Measurements from ENCODE around the gene NABP1.
"Not testable (repeated sequence)": the region's sequence is repeated elsewhere in the genome, so short reads cannot be mapped to it uniquely, and the experiment has no call there.

The NABP1 gene, protein sequence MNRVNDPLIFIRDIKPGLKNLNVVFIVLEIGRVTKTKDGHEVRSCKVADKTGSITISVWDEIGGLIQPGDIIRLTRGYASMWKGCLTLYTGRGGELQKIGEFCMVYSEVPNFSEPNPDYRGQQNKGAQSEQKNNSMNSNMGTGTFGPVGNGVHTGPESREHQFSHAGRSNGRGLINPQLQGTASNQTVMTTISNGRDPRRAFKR

DNA sequence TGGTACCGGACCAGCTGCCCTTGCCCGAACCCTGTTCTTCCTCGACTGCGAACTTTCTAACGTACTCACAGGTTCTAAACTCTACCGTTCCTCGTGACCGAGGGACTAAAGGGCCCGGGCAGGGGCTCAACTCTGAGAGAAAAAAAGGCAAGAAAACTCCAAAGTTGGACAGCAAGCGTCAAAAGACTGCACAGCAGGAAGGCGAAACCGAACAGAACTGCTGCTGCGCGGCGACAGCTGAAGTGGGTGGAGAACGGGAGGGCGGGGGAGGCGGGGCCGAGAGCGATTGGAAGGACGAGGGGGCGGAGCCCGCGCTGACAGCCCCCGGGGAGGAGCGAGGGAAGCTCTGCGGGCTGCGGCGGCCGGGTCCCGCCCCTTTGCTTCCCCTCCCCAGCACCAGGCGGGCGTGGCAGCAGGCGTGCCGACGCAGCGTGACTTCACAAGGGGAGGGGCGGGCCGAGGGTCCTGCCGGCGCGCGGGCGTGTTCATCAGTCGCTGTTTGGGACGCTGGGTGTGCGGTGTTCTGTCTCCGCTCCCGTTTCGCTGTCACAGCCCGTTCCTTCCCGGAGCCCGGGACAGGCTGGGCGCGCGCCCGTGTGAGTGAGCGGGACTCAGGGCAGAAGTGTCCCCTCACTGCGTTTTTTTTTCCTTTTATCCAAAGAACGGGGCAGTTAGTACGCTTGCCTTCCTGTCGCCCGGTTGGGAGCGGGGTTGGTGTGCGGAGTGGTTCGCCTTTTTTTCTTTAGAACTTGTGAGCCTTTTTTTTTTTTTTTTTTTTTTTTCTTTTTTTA, at the start of gene NABP1:
Gene NABP1, plus strand, starts transcription at position 491 of the 791 bp plus-strand sequence. CDS start 479 bp downstream, outside the sequence.
- DNase-seq (ENCODE audit: low read depth, low spot score) = peak; percentile 98

GRCh38 chr2:191629001-191629453, 48.9 kb upstream of the NABP1 start:
- no peak for DNase-seq (ENCODE audit: low read depth, low spot score)

- no peak for DNase-seq (ENCODE audit: low read depth, low spot score)
Observed at GRCh38 chr2:191629976-191630712, 47.8 kb upstream of the NABP1 start.

- no peak for DNase-seq (ENCODE audit: low read depth, low spot score)
Observed at GRCh38 chr2:191631754-191632153, 46.2 kb upstream of the NABP1 start.

GRCh38 chr2:191632426-191632825, 45.5 kb upstream of the NABP1 start:
- DNase-seq (ENCODE audit: low read depth, low spot score) = no peak

DNA sequence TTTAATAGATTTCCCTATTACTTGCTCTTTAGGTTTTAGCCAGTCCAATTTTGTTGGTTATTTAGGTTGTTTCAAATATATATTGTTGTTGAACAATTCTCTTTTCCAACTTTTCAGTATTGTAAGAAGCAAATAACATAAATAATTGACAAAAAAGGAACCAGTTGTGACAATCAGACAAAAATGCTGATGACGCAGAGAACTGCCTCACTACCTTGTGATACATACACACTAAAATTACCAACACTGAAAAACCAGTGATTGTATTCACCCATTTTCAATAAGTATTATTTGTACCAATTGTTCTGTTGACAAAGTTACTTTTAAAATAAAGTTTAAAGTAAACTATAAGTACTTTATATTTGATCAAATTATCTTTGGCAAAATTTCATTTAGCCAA, 43.1 kb upstream of the NABP1 start:
- no peak for DNase-seq (ENCODE audit: low read depth, low spot score)

- DNase-seq (ENCODE audit: low read depth, low spot score) = no peak
Observed at GRCh38 chr2:191635333-191636234, 42.4 kb upstream of the NABP1 start.

DNA sequence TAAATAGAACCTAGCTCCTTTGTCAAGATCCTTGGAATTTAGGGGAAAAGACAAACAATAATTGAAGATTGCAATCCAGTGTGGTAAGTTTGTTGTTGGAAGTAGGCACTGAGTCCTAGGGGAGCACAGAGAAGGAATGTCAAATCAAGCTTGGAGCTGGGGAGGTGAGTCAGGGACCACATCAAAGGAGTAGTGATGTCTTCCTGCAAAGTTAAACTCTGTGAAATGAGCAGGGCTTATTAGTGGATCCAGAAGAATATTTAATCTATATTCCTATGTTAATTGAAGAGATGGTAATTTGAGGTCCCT, 41.7 kb upstream of the NABP1 start:
- no peak for DNase-seq (ENCODE audit: low read depth, low spot score)

GRCh38 chr2:191636586-191636985, 41.4 kb upstream of the NABP1 start:
- no peak for DNase-seq (ENCODE audit: low read depth, low spot score)

GRCh38 chr2:191637182-191638078, 40.5 kb upstream of the NABP1 start:
- DNase-seq (ENCODE audit: low read depth, low spot score) = no peak

DNA sequence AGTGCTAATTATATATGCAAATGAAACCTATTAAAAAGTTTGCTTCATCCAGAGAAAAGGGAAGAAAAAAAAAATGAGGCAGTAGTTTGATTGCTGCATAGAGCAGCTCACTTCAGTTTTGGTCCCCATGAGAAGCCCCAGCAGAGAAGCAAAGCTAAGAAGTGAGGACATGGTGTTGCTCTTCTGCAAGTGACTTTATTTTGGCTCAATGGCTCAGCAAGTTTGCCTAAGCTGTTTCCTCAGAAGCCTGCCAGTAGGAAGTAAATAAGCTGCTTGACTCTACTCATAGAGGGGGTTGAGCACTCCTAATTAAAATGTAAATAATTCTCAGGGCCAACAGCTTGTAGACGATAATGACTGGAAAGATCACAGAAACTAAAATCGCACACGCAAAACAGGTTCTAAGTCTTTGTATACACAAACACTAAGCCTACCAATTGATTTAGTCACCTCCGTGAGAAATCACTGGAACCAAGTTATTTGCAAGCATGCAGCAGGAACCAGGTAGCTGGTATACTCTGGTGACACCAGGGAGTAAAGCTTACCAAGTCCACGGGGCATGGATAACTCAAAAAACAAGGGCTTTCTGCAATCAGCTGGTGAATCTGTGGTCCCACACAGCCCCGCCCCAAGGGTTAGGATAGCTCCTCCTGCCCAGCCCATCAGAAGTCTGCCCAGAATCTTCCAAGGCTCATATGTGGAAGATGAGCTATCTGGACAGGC, 39.7 kb upstream of the NABP1 start:
- DNase-seq (ENCODE audit: low read depth, low spot score) = no peak

- DNase-seq (ENCODE audit: low read depth, low spot score) = no peak
Observed at GRCh38 chr2:191638802-191639172, 39.1 kb upstream of the NABP1 start.

- DNase-seq (ENCODE audit: low read depth, low spot score) = no peak
Observed at GRCh38 chr2:191641609-191642008, 36.3 kb upstream of the NABP1 start.

DNA sequence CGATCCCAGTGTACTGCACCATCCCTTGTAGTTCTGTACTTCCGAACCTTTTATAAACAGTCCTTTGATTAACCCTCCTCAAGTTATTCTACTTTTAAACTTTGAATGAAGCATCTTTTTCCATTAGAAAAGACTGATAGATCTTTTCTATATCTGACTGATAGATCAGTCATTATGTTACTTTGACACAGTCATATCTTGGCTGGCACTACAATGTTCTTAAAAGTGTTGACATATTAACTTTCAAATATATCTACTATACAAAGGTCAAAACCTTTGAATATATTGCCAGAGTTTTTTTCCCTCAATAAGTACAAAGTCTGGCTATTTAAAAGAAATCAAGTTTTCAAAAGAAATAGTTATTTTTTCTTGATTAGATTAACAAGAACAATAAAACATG, 35.4 kb upstream of the NABP1 start:
- DNase-seq (ENCODE audit: low read depth, low spot score) = no peak

GRCh38 chr2:191643429-191643828, 34.5 kb upstream of the NABP1 start:
- DNase-seq (ENCODE audit: low read depth, low spot score) = no peak

- DNase-seq (ENCODE audit: low read depth, low spot score) = not testable (repeated sequence)
Observed at GRCh38 chr2:191644613-191645012, 33.3 kb upstream of the NABP1 start.

DNA sequence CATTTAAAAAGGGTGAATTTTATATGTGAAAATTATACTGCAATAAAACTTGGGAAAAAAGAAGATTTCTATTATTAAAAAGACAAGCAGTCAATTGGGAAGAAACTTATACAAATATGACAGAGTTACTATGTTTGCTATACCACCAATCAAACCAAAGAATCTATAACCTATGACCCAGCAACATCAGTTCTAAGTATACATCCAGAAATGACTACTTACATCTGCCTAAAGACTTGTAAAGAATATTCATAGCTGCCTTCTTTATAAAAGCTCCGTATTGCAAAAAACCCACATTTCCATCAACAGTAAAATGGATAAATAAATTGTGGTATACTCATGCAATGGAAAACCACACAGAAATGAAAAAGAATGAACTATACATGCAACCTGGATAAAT, 32.9 kb upstream of the NABP1 start:
- no peak for DNase-seq (ENCODE audit: low read depth, low spot score)

DNA sequence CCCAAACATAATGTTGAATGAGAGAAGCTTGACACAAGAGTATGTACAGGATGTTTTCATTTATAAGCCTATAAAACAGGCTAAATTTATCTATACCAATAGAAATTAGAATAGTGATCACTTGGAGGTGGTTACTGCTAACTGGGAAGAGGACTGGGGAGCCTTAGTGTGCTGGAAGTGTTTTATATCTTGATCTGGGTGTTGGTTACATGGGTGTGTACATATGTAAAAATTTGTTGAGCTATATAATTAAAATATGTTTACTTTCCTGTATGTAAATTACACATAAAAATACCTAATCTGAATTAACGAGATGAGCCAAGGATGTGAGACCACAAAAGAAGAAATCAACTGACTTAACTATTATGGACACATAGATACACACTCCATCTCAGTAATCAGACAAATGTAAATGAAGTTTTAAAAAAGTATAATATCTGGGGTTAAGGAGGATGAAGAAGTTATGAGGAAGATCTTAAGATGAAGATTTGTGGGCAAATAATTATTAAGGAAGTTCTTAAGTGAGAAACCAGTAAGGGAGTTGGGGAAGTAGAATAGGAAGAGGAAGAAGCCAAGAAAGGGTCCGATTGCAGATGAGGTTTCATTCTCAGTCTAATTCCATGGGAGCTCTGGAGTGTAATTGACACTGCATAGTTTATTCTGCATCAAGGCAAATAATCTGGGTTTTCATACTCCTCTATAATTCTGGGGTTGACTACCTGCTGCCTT, 32.3 kb upstream of the NABP1 start:
- DNase-seq (ENCODE audit: low read depth, low spot score) = no peak

GRCh38 chr2:191646163-191646902, 31.6 kb upstream of the NABP1 start:
- peak; percentile 34 for DNase-seq (ENCODE audit: low read depth, low spot score)

All from ELF-1 (cell line).